SK-N-DZ (cell line): ENCODE measurements around the gene GNAL.

Experiments used
- DNase-seq: peaks from one replicate; pipeline ENCODE4 v3.0.0-alpha.2; 2015; ENCODE audit warnings: low spot score

GNAL gene

DNA sequence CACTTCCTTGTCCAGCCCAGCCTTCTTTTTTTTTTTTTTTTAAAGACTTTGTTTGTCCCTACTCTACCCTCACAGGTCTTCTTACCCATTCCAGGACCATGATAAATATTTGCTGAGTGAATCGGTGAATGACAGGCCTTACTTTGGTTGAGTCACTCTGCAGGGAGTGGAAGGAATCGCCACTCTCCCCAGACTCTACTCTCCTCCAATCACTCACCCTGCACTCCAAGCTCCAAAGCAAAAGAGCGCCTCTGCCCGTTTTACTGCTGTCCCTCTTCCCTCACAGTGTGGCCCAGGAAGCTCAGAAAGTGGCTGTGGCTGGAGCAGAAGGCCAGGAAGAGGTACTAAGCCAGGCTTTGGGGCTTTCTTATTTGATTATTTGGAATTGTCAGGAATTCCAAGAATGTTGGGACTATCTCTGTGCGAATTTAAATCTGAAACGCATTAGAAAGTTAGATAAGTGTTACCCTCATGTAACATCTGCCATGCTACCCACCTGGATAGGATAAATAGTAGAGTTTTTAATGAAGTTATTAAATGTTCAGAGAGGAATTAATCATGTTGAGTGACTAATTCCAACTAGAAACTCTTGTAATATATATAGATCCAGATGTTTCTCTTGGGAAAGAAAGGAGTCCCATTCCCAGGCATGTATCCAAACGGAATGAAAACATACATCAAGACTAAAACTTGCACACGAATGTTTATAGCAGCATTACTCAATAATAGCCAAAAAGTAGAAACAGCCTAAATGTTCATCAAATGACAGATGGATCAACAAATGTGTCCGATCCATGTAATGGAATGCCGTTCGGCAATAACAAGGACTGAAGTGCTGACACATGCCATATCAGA lies 119.2 kb downstream of the GNAL start:
- no peak for DNase-seq

- DNase-seq, result no peak
Observed at GRCh38 chr18:11809895-11810294, 120.8 kb downstream of the GNAL start.

DNA sequence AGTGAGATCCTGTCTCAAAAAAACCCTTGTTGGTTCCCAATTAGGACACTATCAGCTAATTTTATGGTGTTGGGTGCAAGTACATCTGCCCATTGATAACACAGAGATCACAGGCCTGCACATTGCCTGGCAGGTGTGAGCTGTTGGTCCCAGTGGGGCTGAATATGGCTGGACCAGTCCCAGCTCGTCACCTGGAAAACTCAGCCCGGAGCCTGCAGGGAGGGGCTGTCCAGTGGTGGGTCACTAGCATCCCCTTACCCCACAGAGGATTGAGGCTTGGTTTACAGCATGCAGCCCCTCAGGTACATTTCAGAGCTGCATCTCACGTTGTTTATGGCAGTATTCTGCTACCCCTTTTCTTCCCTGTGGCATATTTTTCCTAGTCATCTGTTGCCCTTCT lies 121.3 kb downstream of the GNAL start:
- no peak for DNase-seq

GRCh38 chr18:11811009-11811408 lies 121.9 kb downstream of the GNAL start:
- DNase-seq, result no peak

GRCh38 chr18:11817229-11817628 lies 128.2 kb downstream of the GNAL start:
- DNase-seq, result no peak

DNA sequence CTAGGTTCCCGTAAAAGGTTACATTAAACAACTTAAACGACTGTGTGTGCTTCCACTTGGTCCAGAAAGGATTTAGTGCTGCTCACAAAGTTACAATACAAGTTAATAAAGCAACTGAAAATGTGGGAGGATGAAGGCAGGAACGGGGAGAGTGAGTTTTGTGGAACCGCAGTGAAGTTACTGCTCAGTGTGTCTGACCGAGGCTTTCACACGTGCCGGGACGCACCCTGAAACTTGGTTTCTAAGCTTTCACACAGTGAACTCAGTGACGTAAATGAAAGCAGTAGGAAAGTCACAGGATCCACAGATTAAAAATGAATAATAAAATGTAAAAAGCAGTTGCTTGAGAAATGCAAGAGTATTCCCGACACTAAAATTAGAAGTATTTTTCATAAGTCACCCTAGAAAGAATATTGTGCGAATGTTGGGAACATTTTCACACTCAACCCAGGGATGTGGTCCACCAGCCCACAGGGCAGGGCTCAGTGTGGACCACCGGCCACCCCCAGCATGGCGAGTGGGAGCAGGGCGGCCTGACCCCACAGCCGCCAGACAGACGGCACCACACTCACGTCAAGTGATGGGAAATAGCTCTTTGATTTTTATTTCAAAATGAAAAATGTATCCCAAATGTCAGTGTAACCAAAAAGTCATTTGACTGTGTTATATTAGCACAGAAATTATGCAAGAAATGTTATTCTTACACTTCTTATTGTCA lies 129.6 kb downstream of the GNAL start:
- no peak for DNase-seq

GRCh38 chr18:11819938-11820337 lies 130.9 kb downstream of the GNAL start:
- DNase-seq, result no peak

DNA sequence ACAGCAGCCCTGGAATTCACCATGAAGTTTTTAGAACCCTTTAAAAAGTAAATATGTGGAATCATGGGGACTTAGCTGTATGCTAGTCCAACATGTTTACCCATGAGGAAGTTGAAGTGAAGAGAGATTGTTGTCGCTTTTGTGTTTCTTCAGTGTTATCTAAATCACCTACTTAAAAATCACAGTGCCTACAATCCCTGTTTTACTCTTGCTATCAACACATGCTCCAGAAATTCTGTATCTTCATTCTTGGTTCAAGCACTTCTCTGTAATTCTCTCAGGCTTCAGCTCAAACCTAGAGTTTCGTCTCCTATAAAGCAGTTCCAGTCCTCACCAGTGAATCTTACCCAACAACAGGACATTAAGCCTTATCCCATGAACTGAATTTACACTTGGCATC lies 131.6 kb downstream of the GNAL start:
- no peak for DNase-seq

DNA sequence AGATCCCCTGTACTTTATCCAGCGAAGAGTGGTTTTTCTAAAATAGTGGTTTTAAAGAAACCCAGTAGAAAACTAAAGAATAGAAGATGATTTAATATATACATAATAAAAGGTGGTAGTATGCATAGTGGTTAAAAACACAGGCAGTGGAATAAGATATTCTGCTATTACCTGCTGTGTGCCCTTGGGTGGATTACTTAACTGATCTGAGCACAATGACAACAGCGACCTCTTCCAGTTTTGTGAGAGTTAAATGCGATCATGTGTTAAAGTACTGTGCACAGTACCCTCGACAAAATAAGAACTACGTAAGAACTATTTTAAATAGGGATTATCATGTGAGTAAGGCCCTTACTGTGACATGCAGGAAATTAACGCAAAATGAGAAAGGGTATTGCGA lies 132.1 kb downstream of the GNAL start:
- DNase-seq, result no peak

- no peak for DNase-seq
Observed at GRCh38 chr18:11821643-11822237, 132.7 kb downstream of the GNAL start.

DNA sequence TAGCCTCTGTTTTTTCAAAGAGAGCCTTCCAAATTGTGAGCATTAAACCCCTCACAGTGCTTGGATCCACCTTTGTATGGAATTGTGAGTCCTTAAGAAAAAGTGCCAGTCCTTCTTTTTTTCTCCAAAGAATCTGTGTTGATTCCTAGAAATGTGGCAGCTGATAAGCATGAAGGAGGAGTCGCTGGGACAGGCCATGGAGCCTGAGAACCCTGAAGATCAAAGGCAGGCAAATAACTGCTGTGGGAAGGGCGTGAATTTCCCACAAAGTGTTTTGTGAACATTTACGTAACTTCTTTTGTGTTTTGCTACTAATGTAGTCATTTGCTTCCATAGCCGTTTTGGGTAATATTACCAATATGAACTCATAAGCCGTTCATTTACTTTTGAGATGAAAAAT lies 134.5 kb downstream of the GNAL start:
- no peak for DNase-seq

DNA sequence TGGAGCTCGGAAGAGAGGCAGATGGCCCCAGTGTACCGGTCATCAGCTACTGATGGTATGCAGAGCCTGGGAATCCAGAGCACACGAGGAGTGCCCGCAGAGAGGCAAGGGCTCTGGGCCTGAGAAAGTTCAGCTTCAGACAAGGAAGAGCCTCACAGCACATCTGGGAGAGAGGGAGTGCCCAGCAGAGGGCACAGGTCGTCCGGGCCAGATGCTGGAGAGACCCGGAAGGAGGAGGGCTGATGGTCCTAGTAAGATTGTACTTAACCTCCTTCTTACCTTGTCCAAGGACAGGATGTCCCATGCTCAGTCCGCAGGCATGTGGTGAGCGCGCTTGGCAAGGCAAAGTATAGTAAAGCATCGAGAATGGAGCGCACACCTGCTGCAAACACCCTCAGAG lies 137.8 kb downstream of the GNAL start:
- DNase-seq, result no peak

DNA sequence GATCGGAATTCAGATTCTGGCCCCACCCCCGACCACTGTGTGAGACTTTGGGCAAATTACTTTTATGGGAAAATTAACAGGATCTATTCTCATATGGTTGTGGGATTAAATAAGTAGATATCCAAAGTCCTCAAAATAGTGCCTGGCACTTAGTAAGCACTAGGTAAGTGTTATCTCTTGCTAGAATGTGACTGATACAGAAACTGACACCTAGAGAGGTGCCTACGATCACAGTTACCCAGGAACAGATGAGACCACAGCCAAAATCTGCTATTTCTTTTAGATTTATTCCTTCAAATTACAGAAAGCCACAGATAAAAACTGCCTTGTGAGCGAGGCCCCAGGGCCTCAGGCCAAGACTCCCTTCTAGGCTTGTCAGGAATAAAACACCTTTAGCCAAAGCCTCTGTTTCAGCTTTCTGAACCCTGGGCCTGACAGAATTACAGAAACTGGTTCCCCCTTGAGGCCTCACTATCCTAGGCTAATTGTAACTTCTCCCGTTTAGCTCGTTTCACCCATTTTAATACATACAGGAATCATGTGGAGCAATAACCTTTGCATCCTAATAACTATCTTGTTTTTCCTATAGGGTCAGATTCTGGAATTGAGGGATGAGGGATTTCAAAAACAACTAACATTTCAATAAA lies 139.8 kb downstream of the GNAL start:
- DNase-seq, result no peak

GRCh38 chr18:11830585-11830984 lies 141.5 kb downstream of the GNAL start:
- DNase-seq, result no peak

GRCh38 chr18:11831921-11832320 lies 142.9 kb downstream of the GNAL start:
- no peak for DNase-seq

- DNase-seq, result no peak
Observed at GRCh38 chr18:11834772-11835171, 145.7 kb downstream of the GNAL start.

DNA sequence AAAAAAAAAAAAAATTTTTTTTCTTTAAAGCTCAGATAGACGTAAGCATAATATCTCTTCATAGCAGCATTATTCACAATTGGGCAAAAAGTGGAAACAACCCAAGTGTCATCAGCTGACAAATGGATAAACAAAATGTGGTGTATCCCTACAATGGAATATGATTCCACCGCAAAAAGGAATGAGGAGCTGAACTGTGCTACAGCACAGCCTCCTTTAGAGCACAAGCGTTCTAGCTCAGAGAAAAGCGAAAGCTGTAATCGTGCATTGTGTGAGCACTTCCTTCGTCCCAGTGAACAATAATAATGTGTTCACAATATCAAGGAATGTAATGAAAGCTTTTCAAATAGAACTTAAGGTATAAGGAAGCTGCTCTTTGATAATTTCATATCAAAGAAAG lies 150.5 kb downstream of the GNAL start:
- DNase-seq, result no peak

DNA sequence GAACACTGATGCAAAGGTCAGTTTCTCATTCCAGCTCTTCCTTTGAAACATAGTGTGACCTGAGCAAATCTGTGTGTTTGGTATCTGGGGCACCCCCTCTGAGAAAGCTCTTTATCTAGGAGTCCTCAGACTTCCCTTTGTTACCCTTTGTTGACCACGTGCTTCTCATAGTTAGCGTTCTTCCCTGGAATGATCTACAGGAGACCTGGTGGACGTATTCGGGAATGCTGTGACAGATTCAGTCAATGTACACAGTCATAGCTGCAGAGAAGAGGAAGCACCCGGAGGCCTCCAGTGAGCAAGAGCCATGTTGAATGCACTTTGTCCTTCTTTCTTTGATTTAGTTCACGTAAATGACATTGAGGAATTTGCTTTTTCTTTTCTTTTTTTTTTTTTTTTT lies 151.4 kb downstream of the GNAL start:
- no peak for DNase-seq

DNA sequence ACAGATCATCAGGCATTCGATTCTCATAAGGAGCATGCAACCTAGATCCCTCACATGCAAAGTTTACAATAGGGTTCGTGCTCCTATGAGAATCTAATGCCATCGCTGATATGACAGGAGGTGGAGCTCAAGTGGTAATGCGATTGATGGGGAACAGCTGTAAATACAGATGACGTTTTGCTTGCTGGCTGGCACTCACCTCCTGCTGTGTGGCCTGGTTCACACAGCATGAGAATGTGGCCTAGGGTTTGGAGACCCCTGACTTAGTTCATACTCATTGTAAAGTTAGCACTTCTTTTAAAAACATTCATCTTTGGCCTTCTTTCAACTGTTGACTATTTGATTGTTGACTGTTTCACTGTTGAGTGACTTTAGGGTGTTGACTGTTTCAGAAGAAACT lies 153.5 kb downstream of the GNAL start:
- DNase-seq, result no peak

GRCh38 chr18:11844436-11844835 lies 155.4 kb downstream of the GNAL start:
- DNase-seq, result peak; percentile 38

- DNase-seq, result no peak
Observed at GRCh38 chr18:11845654-11846053, 156.6 kb downstream of the GNAL start.

DNA sequence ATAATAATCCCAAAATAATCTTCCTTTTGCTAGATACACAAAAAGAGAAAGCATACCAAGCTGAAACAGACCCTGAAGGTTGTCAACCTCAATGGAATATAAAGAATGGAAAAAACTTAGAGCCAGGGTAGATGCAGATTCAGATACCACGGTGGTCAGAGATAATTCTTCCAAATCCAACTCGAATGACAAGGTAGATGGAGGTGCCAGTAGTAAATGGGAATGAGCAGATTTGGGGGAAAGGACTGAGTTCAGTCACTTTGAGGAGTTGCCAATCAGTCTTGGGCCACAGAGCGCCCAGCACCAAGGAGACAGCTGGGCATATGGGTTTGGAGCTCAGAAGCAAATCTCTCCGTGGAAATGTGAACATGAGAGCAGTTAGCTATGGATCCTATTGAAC lies 158.7 kb downstream of the GNAL start:
- no peak for DNase-seq
